Colon (tissue), 2 donors: ENCODE data around the gene TRIM17.
"Not testable (repeated sequence)": the region's sequence is repeated elsewhere in the genome, so short reads cannot be mapped to it uniquely, and the experiment has no call there.

ENCODE experiments used
- FAIRE-seq: peaks from 2 replicates; lab custom pipeline; 2012; peaks lifted over from hg19 to GRCh38; lab: Jason Lieb, UNC
- donor health status: control.
- donor health status: control.

TRIM17 gene

GRCh38 chr1:228446852-228447251 is 30.2 kb upstream of the TRIM17 start:
- FAIRE-seq: no peak

- no peak for FAIRE-seq
Measured at GRCh38 chr1:228445843-228446650, 29.4 kb upstream of the TRIM17 start.

- no peak for FAIRE-seq
Measured at GRCh38 chr1:228445490-228445842, 28.8 kb upstream of the TRIM17 start.

GRCh38 chr1:228443395-228443794 is 26.7 kb upstream of the TRIM17 start:
- no peak for FAIRE-seq

- FAIRE-seq: no peak
Measured at GRCh38 chr1:228440761-228441500, 24.3 kb upstream of the TRIM17 start.

GRCh38 chr1:228438266-228438665 is 21.6 kb upstream of the TRIM17 start:
- no peak for FAIRE-seq

- no peak for FAIRE-seq
Measured at GRCh38 chr1:228437424-228437962, 20.8 kb upstream of the TRIM17 start.

- no peak for FAIRE-seq
Measured at GRCh38 chr1:228434689-228435088, 18.0 kb upstream of the TRIM17 start.

- not testable (repeated sequence) for FAIRE-seq
Measured at GRCh38 chr1:228433337-228434053, 16.8 kb upstream of the TRIM17 start.

GRCh38 chr1:228430243-228430642 is 13.6 kb upstream of the TRIM17 start:
- no peak for FAIRE-seq

- FAIRE-seq: no peak
Measured at GRCh38 chr1:228429698-228430097, 13.0 kb upstream of the TRIM17 start.

GRCh38 chr1:228429007-228429406 is 12.3 kb upstream of the TRIM17 start:
- no peak for FAIRE-seq

GRCh38 chr1:228428412-228428811 is 11.8 kb upstream of the TRIM17 start:
- FAIRE-seq: no peak

GRCh38 chr1:228426518-228427175 is 10.0 kb upstream of the TRIM17 start:
- no peak for FAIRE-seq

- FAIRE-seq: no peak
Measured at GRCh38 chr1:228424685-228425660, 8.3 kb upstream of the TRIM17 start.

GRCh38 chr1:228423404-228424053 is 6.9 kb upstream of the TRIM17 start:
- no peak for FAIRE-seq

- FAIRE-seq: no peak
Measured at GRCh38 chr1:228420968-228421826, 4.5 kb upstream of the TRIM17 start.

GRCh38 chr1:228417483-228418203 is 982 bp upstream of the TRIM17 start:
- FAIRE-seq: no peak

GRCh38 chr1:228417061-228417460 is 400 bp upstream of the TRIM17 start:
- FAIRE-seq: no peak
